Endodermal cell (in vitro differentiated cells): ENCODE data around the gene TNFAIP8L3. TPM values are rescaled to one million over a fixed set of nuclear protein-coding genes. Genes with fewer than 3 reads are reported as not detected.

ENCODE experiments used
- DNase-seq: peaks from one replicate; pipeline ENCODE4 v3.0.0-alpha.2; 2017
- H3K27ac ChIP-seq: 2 replicates; pipeline ENCODE4 v1.5.1; 2013; ENCODE audit warnings: mild to moderate bottlenecking, low read depth, low read length, moderate library complexity
- H3K27me3 ChIP-seq: 2 replicates; pipeline ENCODE4 v1.6.1; 2013; ENCODE audit warnings: mild to moderate bottlenecking, low read length, moderate library complexity; ENCODE audit not compliant: insufficient read depth, control insufficient read depth, poor library complexity, severe bottlenecking
- H3K36me3 ChIP-seq: 2 replicates; pipeline ENCODE4 v1.7.0; 2013; ENCODE audit warnings: mild to moderate bottlenecking, low read length, moderate library complexity; ENCODE audit not compliant: control insufficient read depth, insufficient read depth
- H3K4me1 ChIP-seq: one replicate; pipeline ENCODE4 v1.7.0; 2013; ENCODE audit warnings: low read length; ENCODE audit not compliant: control insufficient read depth, insufficient read depth
- H3K4me3 ChIP-seq: 2 replicates; pipeline ENCODE4 v1.5.1; 2013; ENCODE audit warnings: mild to moderate bottlenecking, low read length, moderate library complexity
- H3K9ac ChIP-seq: 2 replicates; pipeline ENCODE4 v1.6.1; 2013; ENCODE audit warnings: mild to moderate bottlenecking, low read length, moderate library complexity; ENCODE audit not compliant: poor library complexity, severe bottlenecking; ENCODE audit errors: extremely low read depth
- H3K9me3 ChIP-seq: 2 replicates; pipeline ENCODE4 v1.6.1; 2013; ENCODE audit warnings: mild to moderate bottlenecking, low read length, moderate library complexity; ENCODE audit not compliant: control insufficient read depth
- H3K27ac Mint-ChIP-seq: 2 replicates; pipeline ENCODE4 v1.8.0; 2020; ENCODE audit warnings: mixed read lengths
- H3K27me3 Mint-ChIP-seq: 2 replicates; pipeline ENCODE4 v1.8.0; 2021; ENCODE audit warnings: mild to moderate bottlenecking, mixed read lengths; ENCODE audit not compliant: insufficient read depth
- H3K36me3 Mint-ChIP-seq: 2 replicates; pipeline ENCODE4 v1.8.0; 2020; ENCODE audit warnings: low read depth, mixed read lengths
- H3K4me1 Mint-ChIP-seq: 2 replicates; pipeline ENCODE4 v1.8.0; 2020; ENCODE audit warnings: mixed read lengths
- H3K4me3 Mint-ChIP-seq: 2 replicates; pipeline ENCODE4 v1.8.0; 2020; ENCODE audit warnings: mild to moderate bottlenecking, moderate library complexity, mixed read lengths
- H3K9me3 Mint-ChIP-seq: 2 replicates; pipeline ENCODE4 v1.8.0; 2020; ENCODE audit warnings: mild to moderate bottlenecking, mixed read lengths
- CTCF ChIP-seq: fragments of 200-600 bp; sonication (generic); conservative IDR thresholded peaks from 2 replicates; pipeline ENCODE4 v1.5.0; 2021; ENCODE audit warnings: antibody characterized with exemption, mild to moderate bottlenecking
- WGBS, 2 experiments: methylation state at CpG; one replicate each; pipeline versions ENCODE4 v1.1.5 to v1.1.7; 2013; ENCODE audit warnings: missing lambda C conversion rate in 2 of 2, mixed read lengths in 1 of 2; ENCODE audit not compliant: insufficient coverage in 1 of 2, insufficient read length in 1 of 2; 5-methylcytosine and 5-hydroxymethylcytosine counted together
- total RNA-seq, 2 donors: library from RNA; stranded (reverse); fragmentation: NEBNext Ultra II Directional in 1 of 2; extraction: Animal tissue kit (Norgen Biotek cat#: 25700) in 1 of 2; gene quantifications; 2 replicates in 1 of 2; 3 replicates in 1 of 2; pipeline ENCODE4 v1.2.1, GENCODE V29; 2021

The TNFAIP8L3 gene
- total RNA-seq, 2 donors from 2014 or later, result 0.31 TPM; not detected in 1

GRCh38 chr15:51030649-51031316, 63.9 kb downstream of the TNFAIP8L3 start:
- H3K4me3 ChIP-seq, result no peak overlapping the region
- no peaks in the 10 kb centered on the region for H3K36me3 ChIP-seq
- DNase-seq, result no peak
- Mint-ChIP-seq H3K36me3 (no peaks in the 10 kb centered on the region), H3K4me3 (no peak overlapping the region), H3K4me1 (no peaks in the 10 kb centered on the region), H3K9me3 (peaks cover 24% of the 10 kb centered on the region), H3K27me3 (no peaks in the 10 kb centered on the region), H3K27ac (no peak overlapping the region)
- no peak overlapping the region for H3K27ac ChIP-seq
- WGBS, 2 experiments, result 87 to 90% methylated on average over 4 to 6 of the region's 6 CpGs
- H3K27me3 ChIP-seq, result no peaks in the 10 kb centered on the region
- H3K9ac ChIP-seq, result no peak overlapping the region
- no peak for TF ChIP-seq CTCF
- H3K4me1 ChIP-seq, result no peaks in the 10 kb centered on the region
- H3K9me3 ChIP-seq, result peaks cover 10% of the 10 kb centered on the region

GRCh38 chr15:51025454-51025846, 69.3 kb downstream of the TNFAIP8L3 start:
- Mint-ChIP-seq H3K9me3 (peaks cover 19% of the 10 kb centered on the region), H3K4me1 (no peaks in the 10 kb centered on the region), H3K36me3 (peaks cover 2% of the 10 kb centered on the region), H3K27me3 (no peaks in the 10 kb centered on the region), H3K27ac (no peak overlapping the region), H3K4me3 (no peak overlapping the region)
- no peak overlapping the region for H3K27ac ChIP-seq
- no peak for DNase-seq
- H3K36me3 ChIP-seq, result no peaks in the 10 kb centered on the region
- H3K4me3 ChIP-seq, result no peak overlapping the region
- TF ChIP-seq CTCF, result no peak
- H3K9me3 ChIP-seq, result peaks cover 10% of the 10 kb centered on the region
- WGBS, 2 experiments, result 84 to 100% methylated on average over 2 to 3 of the region's 3 CpGs
- H3K4me1 ChIP-seq, result no peaks in the 10 kb centered on the region
- no peaks in the 10 kb centered on the region for H3K27me3 ChIP-seq
- no peak overlapping the region for H3K9ac ChIP-seq

DNA sequence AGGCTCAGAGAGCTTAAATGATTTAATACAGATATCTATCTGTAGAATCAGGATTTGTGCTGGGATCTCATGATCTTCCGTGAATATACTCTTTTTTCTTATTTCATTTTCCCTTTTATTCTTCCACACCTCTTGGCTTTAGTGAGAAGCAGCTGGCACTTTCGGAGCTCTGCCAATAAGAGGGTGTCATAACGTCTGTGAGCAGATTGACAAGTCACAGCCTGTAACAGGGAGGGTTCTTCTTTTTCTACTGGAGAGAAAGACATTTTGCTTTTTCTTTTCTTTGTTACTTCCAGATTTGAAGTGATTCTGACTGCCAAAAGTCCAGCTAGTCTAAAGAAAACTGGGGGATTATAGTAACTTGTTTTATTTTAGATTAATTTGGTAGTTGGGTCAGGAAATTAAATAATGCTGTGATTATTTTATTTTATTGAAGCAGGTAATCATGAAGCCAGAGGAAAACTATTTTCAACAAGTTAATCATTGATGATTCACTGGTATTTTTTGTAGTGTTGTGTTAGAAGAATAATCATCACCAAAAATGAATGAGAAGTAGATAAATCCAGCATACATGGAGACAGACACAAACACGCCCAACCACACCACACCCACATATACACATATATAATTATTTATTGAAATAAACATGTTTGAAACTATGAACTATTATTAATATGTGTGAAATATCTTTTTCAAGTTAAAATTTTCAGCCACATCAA, 69.8 kb downstream of the TNFAIP8L3 start:
- Histone ChIP-seq H3K4me1 (no peaks in the 10 kb centered on the region), H3K9me3 (peaks cover 13% of the 10 kb centered on the region), H3K9ac (no peak overlapping the region), H3K4me3 (no peak overlapping the region), H3K27ac (no peak overlapping the region), H3K36me3 (no peaks in the 10 kb centered on the region), H3K27me3 (no peaks in the 10 kb centered on the region)
- 73% methylated on average over 3 of the region's 4 CpGs; no CpG with 5 or more reads in 1 of the 2 experiments for WGBS, 2 experiments
- TF ChIP-seq CTCF, result no peak
- Mint-ChIP-seq H3K36me3 (peaks cover 2% of the 10 kb centered on the region), H3K9me3 (peaks cover 20% of the 10 kb centered on the region), H3K4me3 (no peak overlapping the region), H3K4me1 (no peaks in the 10 kb centered on the region), H3K27ac (no peak overlapping the region), H3K27me3 (no peaks in the 10 kb centered on the region)
- no peak for DNase-seq
